ENCODE data around the gene DDX51. TPM values are rescaled to one million over a fixed set of nuclear protein-coding genes. Genes with fewer than 3 reads are reported as not detected.
A peak's percentile ranks its signal among the peaks of the same experiment; 100 is the strongest.
"Not testable (repeated sequence)": the region's sequence is repeated elsewhere in the genome, so short reads cannot be mapped to it uniquely, and the experiment has no call there.

Gene DDX51
- total RNA-seq, 1 donor from 2014 or later, result 9.9 TPM

DNA sequence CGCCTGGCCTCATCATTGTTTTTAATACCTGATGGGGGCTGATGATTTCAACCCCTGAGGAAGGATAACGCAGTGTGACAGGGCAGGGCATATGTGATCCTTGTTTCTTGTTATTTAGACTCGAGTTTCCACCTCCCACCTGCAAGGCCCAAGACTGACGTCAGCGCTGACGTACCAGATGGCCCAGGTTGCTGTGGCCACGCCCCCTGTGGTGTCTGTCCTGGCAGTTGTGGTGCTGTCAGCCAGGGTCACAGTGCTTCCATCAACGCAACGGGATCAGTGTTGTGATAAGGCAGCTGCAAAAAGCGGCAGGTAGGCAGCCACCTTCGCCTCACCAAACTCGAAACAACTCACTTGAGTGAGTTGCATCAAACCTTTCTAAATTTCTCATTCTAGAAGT lies 18.4 kb downstream of the DDX51 start:
- DNase-seq (ENCODE audit: extremely low read depth, low read depth, low spot score), result no peak

DNA sequence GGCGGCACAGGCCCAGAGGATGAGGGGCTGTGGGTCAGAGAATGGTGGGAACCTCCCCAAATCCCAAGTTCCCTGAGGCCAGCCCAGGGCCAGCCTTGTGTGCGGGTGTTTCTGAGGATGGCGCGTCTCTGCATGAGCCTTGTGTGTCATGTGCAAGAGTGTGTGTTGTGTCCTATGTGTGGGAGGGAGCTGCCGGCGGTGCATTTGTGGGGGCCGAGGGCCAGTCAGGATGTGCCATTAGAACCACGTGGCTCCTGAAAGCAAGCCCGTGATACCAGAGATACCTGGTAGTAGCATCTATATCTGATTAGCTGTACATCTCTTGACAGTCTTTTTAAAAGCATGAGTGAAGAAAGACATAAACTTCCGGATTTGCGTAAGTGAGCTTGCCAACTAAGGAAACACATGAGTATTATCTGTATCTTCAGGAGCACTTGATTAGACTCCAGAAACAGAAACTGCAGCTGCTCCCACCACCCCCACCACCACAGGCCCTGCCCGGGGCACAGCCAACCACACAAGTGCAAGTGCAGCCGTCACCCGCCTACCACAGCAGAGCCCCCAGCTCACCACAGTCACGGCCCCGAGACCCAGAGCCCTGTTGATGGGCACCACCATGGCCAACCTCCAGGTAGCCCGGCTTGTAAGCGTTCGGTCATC lies 19.2 kb downstream of the DDX51 start:
- no peak for DNase-seq (ENCODE audit: extremely low read depth, low read depth, low spot score)

DNA sequence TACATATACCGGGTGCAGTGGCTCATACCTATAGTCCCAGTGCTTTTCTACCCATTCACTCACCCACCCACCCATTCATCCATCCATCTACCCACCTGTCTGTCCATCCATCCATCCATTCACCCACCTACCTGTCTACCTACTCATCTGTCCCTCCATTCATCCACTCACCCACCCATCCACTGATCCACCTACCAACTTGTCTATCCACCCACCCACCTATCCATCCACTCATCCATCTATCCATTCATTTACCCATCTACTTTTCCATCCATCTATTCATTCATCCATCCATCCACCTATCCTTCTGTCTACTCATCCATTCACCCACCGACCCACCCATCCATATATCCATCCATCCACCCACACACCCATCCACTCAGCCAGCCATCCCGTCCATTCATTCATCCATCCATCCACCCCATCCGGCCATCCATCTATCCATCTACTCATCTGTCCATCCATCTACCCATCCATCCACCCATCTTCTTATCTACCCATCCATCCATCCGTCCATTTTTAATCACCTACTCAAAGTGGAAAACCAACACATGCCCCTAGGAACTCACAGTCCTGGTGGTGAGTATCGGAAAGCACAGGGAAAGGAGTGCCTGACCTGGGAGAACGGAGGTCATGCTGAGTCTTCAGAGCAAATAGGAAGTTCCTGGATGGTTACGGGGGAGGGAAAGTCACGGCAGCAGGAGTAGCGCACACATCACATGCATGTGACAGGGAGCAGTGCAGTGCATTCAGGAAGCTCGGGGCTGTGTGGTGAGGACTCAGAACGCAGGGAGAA lies 20.0 kb downstream of the DDX51 start:
- DNase-seq (ENCODE audit: extremely low read depth, low read depth, low spot score), result no peak

DNA sequence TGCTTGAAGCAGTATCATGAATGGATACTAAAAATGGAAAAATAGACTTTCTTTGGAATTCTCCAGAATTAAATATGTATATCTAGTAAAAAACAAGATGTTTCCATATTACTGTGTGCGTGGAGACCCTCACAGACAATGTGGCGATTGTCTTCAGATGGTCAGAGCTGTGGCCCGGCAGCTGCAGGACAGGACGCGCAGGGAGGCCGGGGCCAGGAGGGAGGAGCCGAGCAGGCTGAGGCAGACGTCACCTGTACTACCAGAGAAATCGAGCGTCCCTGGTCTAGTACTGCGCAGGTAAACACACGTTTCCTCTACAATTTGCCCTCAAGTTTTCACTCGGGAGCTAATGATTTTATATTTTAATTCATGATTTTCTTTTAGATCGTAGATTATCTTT lies 22.8 kb downstream of the DDX51 start:
- no peak for DNase-seq (ENCODE audit: extremely low read depth, low read depth, low spot score)

DNA sequence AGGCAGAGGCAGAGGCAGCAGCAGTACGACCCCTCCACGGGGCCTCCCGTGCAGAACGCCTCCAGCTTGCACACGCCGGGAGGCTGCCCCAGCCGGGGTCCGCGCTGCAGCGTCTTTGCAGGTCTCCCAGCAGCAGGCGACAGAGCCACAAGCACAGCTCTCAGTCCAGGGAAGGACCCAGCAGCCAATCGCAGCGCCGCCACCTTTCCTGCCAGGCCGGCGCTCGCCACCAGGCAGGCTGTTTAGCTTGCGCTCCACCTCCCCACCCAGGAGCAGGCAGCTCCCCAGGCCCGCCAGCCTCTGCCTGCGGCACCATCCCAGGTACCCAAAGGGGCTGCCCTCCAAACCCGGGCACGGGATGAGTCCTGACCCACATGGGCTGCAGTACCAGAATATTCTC lies 25.2 kb downstream of the DDX51 start:
- DNase-seq (ENCODE audit: extremely low read depth, low read depth, low spot score), result no peak

DNA sequence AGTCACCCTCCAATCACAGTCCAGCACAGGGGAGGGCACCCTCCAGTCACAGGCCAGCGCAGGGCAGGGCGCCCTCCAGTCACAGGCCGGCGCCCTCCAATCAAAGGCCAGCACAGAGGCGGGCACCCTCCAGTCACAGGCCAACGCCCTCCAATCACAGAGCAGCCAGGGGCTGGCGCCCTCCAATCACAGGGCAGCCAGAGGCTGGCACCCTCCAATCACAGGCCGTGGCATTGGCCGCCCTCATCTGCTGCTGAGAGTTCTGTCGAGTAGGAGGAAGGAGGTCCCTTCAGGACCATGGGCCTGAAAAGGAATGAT lies 26.6 kb downstream of the DDX51 start:
- DNase-seq (ENCODE audit: extremely low read depth, low read depth, low spot score), result no peak

DNA sequence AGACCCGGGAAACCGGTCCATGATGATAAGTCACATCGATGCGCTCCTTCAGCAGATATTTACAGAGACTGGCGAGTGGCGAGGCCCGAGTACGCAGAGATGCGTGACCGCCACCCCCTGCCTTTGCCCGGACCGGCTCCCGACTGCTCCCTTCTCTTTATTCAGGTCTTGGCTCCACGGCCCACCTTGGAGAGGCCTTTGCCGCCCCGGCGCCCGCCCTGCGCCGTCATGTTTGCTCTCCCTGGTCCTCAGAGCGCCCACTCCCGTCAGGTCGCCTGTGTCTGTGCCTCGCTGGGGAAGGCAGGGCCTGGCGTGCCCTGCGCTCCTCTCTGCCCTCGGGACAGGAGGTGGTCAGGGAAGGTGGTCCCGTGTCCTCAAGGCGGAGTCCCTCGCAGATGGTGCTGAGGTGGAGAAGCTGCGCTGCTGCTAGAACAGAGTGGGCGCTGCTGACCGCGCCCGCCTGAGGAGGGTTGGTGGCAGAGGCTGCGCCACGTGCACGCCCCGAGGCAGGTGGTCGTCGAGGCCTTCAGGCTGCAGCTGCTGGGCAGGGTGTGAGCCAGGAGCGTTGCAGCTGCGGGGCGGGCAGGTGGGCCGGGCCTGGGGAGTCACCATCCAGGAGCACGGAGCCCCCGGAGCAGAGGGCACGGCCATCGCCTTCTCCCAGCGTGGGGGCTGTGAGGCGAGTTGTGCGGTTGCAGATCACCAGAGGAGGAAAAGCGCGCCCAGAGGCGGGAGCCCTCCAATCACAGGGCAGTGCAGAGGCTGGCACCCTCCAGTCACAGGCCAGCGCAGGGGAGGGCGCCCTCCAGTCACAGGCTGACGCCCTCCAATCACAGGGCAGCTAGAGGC lies 27.2 kb downstream of the DDX51 start:
- no peak for DNase-seq (ENCODE audit: extremely low read depth, low read depth, low spot score)

DNA sequence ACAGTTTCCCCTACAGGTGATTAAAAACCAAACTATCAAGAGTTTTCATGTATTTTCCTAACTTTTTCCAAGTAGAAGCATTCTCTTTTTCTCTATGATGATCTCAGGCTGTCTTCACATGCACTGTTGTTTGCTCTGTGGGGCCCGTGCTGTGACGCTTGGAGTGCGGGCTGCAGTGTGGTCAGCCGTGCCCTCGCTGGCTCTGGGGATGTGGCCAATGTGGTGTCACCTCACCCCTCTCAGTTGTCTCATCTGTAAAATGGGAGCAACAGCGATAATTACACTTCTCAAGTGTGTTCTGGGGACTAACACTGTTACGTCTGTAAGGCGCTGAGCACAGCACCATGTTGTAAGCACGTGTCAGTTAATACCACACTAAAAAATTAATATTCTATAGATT lies 28.6 kb downstream of the DDX51 start:
- DNase-seq (ENCODE audit: extremely low read depth, low read depth, low spot score), result no peak

- no peak for DNase-seq (ENCODE audit: extremely low read depth, low read depth, low spot score)
Measured at GRCh38 chr12:132114667-132115066, 29.5 kb downstream of the DDX51 start.

- DNase-seq (ENCODE audit: extremely low read depth, low read depth, low spot score), result no peak
Measured at GRCh38 chr12:132111654-132112304, 32.3 kb downstream of the DDX51 start.

- DNase-seq (ENCODE audit: extremely low read depth, low read depth, low spot score), result no peak
Measured at GRCh38 chr12:132110677-132111076, 33.4 kb downstream of the DDX51 start.

GRCh38 chr12:132109741-132110140 lies 34.4 kb downstream of the DDX51 start:
- peak; percentile 7 for DNase-seq (ENCODE audit: extremely low read depth, low read depth, low spot score)

- no peak for DNase-seq (ENCODE audit: extremely low read depth, low read depth, low spot score)
Measured at GRCh38 chr12:132108211-132108832, 35.8 kb downstream of the DDX51 start.

- DNase-seq (ENCODE audit: extremely low read depth, low read depth, low spot score), result no peak
Measured at GRCh38 chr12:132106921-132107320, 37.2 kb downstream of the DDX51 start.

DNA sequence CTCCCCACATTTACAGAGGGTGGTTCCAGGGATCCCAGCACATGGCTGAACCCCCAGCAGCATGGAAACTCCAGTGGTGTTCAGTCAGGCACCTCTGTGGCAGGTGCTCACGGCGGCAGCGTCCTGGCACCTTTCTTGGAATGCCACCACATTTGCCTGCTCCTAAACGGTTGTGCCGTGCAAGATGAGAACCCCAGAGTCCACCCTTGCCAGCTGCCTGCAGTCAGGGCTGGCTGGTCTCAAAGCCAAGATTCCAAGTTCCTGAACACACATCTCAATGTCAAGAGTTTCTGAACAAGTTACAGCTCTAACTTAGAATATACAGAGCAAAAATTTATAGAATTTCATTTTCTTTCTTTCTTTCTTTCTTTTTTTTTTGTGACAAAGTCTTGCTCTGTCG lies 38.7 kb downstream of the DDX51 start:
- no peak for DNase-seq (ENCODE audit: extremely low read depth, low read depth, low spot score)

DNA sequence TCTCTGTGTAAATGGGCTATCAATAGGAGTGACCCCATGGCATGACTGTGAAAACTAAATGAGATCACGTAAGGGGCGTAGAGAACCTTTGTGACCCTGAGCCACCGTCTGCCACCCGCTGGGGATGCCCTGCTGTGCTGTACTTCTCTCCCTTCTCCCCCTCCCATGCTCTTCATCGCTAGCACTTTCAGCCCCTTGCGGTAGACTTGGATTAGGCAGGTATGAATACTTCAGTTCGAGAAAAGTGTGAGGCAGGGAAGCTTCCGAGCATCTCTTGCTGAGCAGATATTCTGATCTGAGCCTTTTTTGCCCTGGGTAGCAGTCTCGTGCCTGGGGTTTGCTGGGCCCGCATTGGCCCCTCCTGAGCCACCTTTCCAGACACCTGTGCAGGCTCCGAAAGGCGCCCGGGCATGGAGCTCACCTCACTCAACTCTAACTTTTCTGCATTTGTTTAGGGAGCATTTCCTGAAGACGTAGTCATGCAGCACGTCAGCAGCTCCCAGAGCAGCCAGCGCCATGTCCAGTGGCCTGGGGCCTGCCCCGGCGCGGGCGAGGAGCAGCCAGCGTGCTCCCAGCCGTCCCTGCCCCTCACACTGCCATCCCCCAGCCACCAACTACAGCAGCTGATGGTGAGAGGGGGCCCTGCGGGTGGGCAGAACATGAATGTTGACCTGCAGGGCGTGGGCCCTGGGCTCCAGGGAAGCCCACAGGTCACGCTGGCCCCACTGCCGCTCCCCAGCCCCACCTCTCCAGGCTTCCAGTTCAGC lies 40.4 kb downstream of the DDX51 start:
- DNase-seq (ENCODE audit: extremely low read depth, low read depth, low spot score), result no peak

DNA sequence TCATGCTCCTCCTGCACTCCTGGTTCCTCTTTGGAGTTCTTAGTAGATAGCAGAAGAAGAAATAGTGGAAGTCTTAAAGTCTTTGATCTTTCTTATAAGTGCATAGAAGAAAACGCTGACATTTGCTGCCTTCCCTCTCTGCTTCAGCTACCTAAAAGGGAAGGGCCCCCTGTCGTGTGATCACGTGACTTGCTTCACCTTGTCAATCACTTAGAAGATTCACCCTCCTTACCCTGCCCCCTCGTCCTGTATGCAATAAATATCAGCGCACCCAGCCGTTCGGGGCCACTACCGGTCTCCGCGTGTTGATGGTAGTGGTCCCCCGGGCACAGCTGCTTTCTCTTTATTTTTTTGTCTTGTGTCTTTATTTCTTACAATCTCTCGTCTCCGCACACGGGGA lies 41.0 kb downstream of the DDX51 start:
- not testable (repeated sequence) for DNase-seq (ENCODE audit: extremely low read depth, low read depth, low spot score)

DNA sequence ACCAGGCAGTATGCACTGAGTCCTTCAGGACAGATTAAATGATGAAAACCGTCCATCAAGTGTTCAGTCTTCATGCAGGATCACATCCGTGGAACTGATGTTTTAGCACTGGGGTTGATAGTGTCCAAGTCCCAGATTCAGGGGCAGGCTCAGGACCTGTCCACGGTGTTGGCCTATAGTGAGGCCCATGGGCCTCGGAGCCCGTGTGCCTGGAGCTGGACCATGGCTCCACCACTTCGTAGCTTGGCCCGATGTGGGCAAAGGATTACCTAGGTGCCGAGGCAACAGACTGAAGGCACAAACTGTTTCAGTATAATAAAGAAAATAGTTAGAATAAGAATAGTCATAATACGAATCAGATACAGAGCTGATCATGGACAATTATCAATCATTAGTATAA lies 41.8 kb downstream of the DDX51 start:
- no peak for DNase-seq (ENCODE audit: extremely low read depth, low read depth, low spot score)

- DNase-seq (ENCODE audit: extremely low read depth, low read depth, low spot score), result no peak
Measured at GRCh38 chr12:132100306-132101065, 43.6 kb downstream of the DDX51 start.

All from glomerular endothelial cell (primary cell).